Mucosa of stomach (tissue), 1 donor: ENCODE measurements around the gene MCF2L2.

Experiments used
- H3K27me3 ChIP-seq: one replicate; pipeline ENCODE4 v1.7.0; 2013; ENCODE audit warnings: mild to moderate bottlenecking, low read length; ENCODE audit not compliant: control insufficient read depth, insufficient read depth
- H3K36me3 ChIP-seq: one replicate; pipeline ENCODE4 v1.7.0; 2013; ENCODE audit warnings: low read length; ENCODE audit not compliant: control insufficient read depth, insufficient read depth
- H3K4me1 ChIP-seq: one replicate; pipeline ENCODE4 v1.7.0; 2013; ENCODE audit warnings: mild to moderate bottlenecking, low read length; ENCODE audit not compliant: control insufficient read depth, insufficient read depth
- H3K4me3 ChIP-seq: one replicate; pipeline ENCODE4 v1.7.0; 2013; ENCODE audit warnings: low read length
- H3K9ac ChIP-seq: one replicate; pipeline ENCODE4 v1.7.0; 2013; ENCODE audit warnings: mild to moderate bottlenecking, low read length, moderate library complexity
- H3K9me3 ChIP-seq: one replicate; pipeline ENCODE4 v1.7.0; 2013; ENCODE audit warnings: mild to moderate bottlenecking, low read length, moderate library complexity; ENCODE audit not compliant: control insufficient read depth
- donor health status: Pancreatic carcinoma.

The MCF2L2 gene

GRCh38 chr3:183349421-183350157, 78.8 kb downstream of the MCF2L2 start:
- peak overlapping the region; percentile 3 for H3K9ac ChIP-seq

GRCh38 chr3:183342824-183343223, 85.6 kb downstream of the MCF2L2 start:
- H3K27me3 ChIP-seq = no peaks in the 10 kb centered on the region
- no peaks in the 10 kb centered on the region for H3K9me3 ChIP-seq
- no peaks in the 10 kb centered on the region for H3K36me3 ChIP-seq
- H3K4me3 ChIP-seq = no peak overlapping the region
- H3K9ac ChIP-seq = no peak overlapping the region
- H3K4me1 ChIP-seq = peaks cover 8% of the 10 kb centered on the region

More at GRCh38 chr3:183349421-183350157, 78.8 kb downstream of the MCF2L2 start:
- Histone ChIP-seq H3K4me1 (no peaks in the 10 kb centered on the region), H3K9me3 (no peaks in the 10 kb centered on the region), H3K36me3 (no peaks in the 10 kb centered on the region), H3K27me3 (no peaks in the 10 kb centered on the region), H3K4me3 (no peak overlapping the region)

GRCh38 chr3:183341545-183342288, 86.7 kb downstream of the MCF2L2 start:
- H3K27me3 ChIP-seq = no peaks in the 10 kb centered on the region

GRCh38 chr3:183340222-183340621, 88.2 kb downstream of the MCF2L2 start:
- H3K27me3 ChIP-seq = no peaks in the 10 kb centered on the region
- no peak overlapping the region for H3K4me3 ChIP-seq
- H3K9ac ChIP-seq = no peak overlapping the region
- H3K36me3 ChIP-seq = no peaks in the 10 kb centered on the region
- no peaks in the 10 kb centered on the region for H3K9me3 ChIP-seq
- peaks cover 8% of the 10 kb centered on the region for H3K4me1 ChIP-seq

More at GRCh38 chr3:183341545-183342288, 86.7 kb downstream of the MCF2L2 start:
- Histone ChIP-seq H3K9me3 (no peaks in the 10 kb centered on the region), H3K9ac (no peak overlapping the region), H3K4me3 (no peak overlapping the region), H3K4me1 (peaks cover 8% of the 10 kb centered on the region), H3K36me3 (no peaks in the 10 kb centered on the region)

- Histone ChIP-seq H3K9me3 (no peaks in the 10 kb centered on the region), H3K4me1 (peaks cover 8% of the 10 kb centered on the region), H3K9ac (no peak overlapping the region), H3K4me3 (no peak overlapping the region), H3K27me3 (no peaks in the 10 kb centered on the region), H3K36me3 (no peaks in the 10 kb centered on the region)
These were observed 88.8 kb downstream of the MCF2L2 start for GRCh38 chr3:183339461-183340086.

- Histone ChIP-seq H3K9ac (no peak overlapping the region), H3K4me1 (peaks cover 8% of the 10 kb centered on the region)
These were observed 89.9 kb downstream of the MCF2L2 start for GRCh38 chr3:183338520-183338919.

GRCh38 chr3:183332487-183332886, 95.9 kb downstream of the MCF2L2 start:
- no peaks in the 10 kb centered on the region for H3K27me3 ChIP-seq
- no peak overlapping the region for H3K4me3 ChIP-seq
- H3K9ac ChIP-seq = no peak overlapping the region
- H3K9me3 ChIP-seq = no peaks in the 10 kb centered on the region
- no peaks in the 10 kb centered on the region for H3K36me3 ChIP-seq
- H3K4me1 ChIP-seq = no peaks in the 10 kb centered on the region

More at GRCh38 chr3:183338520-183338919, 89.9 kb downstream of the MCF2L2 start:
- H3K27me3 ChIP-seq = no peaks in the 10 kb centered on the region
- no peak overlapping the region for H3K4me3 ChIP-seq
- H3K9me3 ChIP-seq = no peaks in the 10 kb centered on the region
- H3K36me3 ChIP-seq = no peaks in the 10 kb centered on the region

- no peak overlapping the region for H3K9ac ChIP-seq
These were observed 96.9 kb downstream of the MCF2L2 start for GRCh38 chr3:183331498-183331897.

GRCh38 chr3:183330881-183331280, 97.5 kb downstream of the MCF2L2 start:
- Histone ChIP-seq H3K4me1 (no peaks in the 10 kb centered on the region), H3K9ac (no peak overlapping the region), H3K27me3 (no peaks in the 10 kb centered on the region), H3K9me3 (no peaks in the 10 kb centered on the region), H3K36me3 (no peaks in the 10 kb centered on the region), H3K4me3 (no peak overlapping the region)

More at GRCh38 chr3:183331498-183331897, 96.9 kb downstream of the MCF2L2 start:
- no peaks in the 10 kb centered on the region for H3K36me3 ChIP-seq
- H3K4me3 ChIP-seq = no peak overlapping the region
- no peaks in the 10 kb centered on the region for H3K4me1 ChIP-seq
- H3K9me3 ChIP-seq = no peaks in the 10 kb centered on the region
- H3K27me3 ChIP-seq = no peaks in the 10 kb centered on the region

- Histone ChIP-seq H3K9ac (no peak overlapping the region), H3K36me3 (no peaks in the 10 kb centered on the region), H3K4me3 (no peak overlapping the region), H3K9me3 (no peaks in the 10 kb centered on the region), H3K27me3 (no peaks in the 10 kb centered on the region), H3K4me1 (no peaks in the 10 kb centered on the region)
These were observed 98.9 kb downstream of the MCF2L2 start for GRCh38 chr3:183329543-183329942.

- no peak overlapping the region for H3K9ac ChIP-seq
- no peaks in the 10 kb centered on the region for H3K27me3 ChIP-seq
- H3K4me3 ChIP-seq = no peak overlapping the region
- H3K9me3 ChIP-seq = no peaks in the 10 kb centered on the region
- H3K4me1 ChIP-seq = no peaks in the 10 kb centered on the region
- H3K36me3 ChIP-seq = no peaks in the 10 kb centered on the region
These were observed 99.6 kb downstream of the MCF2L2 start for GRCh38 chr3:183328823-183329222.

GRCh38 chr3:183328164-183328563, 100.3 kb downstream of the MCF2L2 start:
- Histone ChIP-seq H3K4me1 (no peaks in the 10 kb centered on the region), H3K27me3 (no peaks in the 10 kb centered on the region), H3K9ac (no peak overlapping the region), H3K36me3 (no peaks in the 10 kb centered on the region), H3K4me3 (no peak overlapping the region), H3K9me3 (no peaks in the 10 kb centered on the region)
